A549 (cell line): ENCODE measurements around the gene BRF1.

Source experiments
- CBX2 ChIP-seq: fragments of 200-600 bp; sonication (generic); IDR thresholded peaks from 2 replicates; pipeline ENCODE4 v1.6.1; 2016; ENCODE audit warnings: low read depth, mild to moderate bottlenecking, borderline replicate concordance
- CEBPB ChIP-seq, 2 experiments: fragments of >200 bp in 1 of 2; sonication (Bioruptor Twin) in 1 of 2; formaldehyde crosslinking in 1 of 2; IDR thresholded peaks; 2 replicates each; pipeline ENCODE4 v1.6.1; 2012 to 2016
- FOSL2 ChIP-seq, 2 experiments: fragments of 450-650 bp in 1 of 2; fragments of >200 bp in 1 of 2; sonication (Bioruptor Twin) in 1 of 2; formaldehyde crosslinking; IDR thresholded peaks; 2 replicates each; pipeline versions ENCODE4 v1.5.0 to v1.6.1; 2016 to 2020; ENCODE audit warnings: mild to moderate bottlenecking in 1 of 2, moderate library complexity in 1 of 2
- HDAC2 ChIP-seq: fragments of 200-600 bp; sonication (generic); IDR thresholded peaks from 2 replicates; pipeline ENCODE4 v1.6.1; 2016
- MAZ ChIP-seq: fragments of 150-350 bp; IDR thresholded peaks from 2 replicates; pipeline ENCODE4 v1.6.1; 2014; ENCODE audit warnings: antibody characterized with exemption, low read depth, low read length, borderline replicate concordance
- POLR2A ChIP-seq: IDR thresholded peaks from 2 replicates; pipeline ENCODE4 v1.6.1; 2012; ENCODE audit warnings: mild to moderate bottlenecking, low read length
- RCOR1 ChIP-seq: fragments of 150-350 bp; IDR thresholded peaks from 2 replicates; pipeline ENCODE4 v1.6.1; 2014; ENCODE audit warnings: antibody characterized with exemption, low read length, low read depth
- TF ChIP-seq, protein P1 (sequence below): fragments of 150-350 bp; IDR thresholded peaks from 2 replicates; pipeline ENCODE4 v1.6.1; 2014; ENCODE audit warnings: low read depth, mild to moderate bottlenecking, low read length
- TF ChIP-seq, protein P2 (sequence below): fragments of >200 bp; sonication (Bioruptor Twin); formaldehyde crosslinking; IDR thresholded peaks from 3 replicates; pipeline ENCODE4 v1.5.1; 2016

DNA sequence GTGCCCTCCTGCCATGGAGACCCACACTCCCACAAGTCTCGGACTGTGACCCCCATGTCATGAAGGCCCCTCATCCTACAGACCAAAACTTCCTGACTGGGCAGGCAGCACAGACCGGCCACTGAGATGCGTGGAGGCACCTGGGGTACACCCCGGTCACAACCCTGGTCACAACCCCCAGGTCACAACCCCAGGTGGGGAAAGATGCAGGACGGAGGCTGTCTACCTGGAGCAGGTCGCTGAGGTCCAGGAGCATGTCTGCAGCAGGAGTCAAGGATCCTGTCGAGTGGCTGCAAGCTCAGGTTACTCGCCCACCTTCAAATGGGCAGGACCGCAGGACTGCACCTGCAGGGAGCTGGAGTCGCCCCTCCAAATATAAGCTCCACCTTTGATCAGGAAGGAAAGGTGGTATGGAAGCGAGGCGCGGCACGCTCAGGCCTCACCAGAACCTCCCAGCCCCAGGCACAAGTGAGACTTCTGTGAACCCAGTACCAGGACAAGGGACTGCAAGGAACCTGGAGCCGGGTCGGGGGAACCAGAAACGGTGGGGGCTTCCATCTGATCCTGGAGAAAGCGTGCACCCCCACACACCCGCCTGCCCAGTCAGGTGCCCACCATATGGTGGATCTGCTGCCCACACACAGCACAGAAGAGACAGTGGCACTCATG, 44.4 kb downstream of the BRF1 start:
- TF ChIP-seq HDAC2: no peak
- no peak for TF ChIP-seq FOSL2 (IDR thresholded peaks at IDR 0.05)
- no peak for TF ChIP-seq FOSL2 (CRISPR knock-in tag; IDR thresholded peaks at IDR 0.05)
- TF ChIP-seq, protein P1, sequence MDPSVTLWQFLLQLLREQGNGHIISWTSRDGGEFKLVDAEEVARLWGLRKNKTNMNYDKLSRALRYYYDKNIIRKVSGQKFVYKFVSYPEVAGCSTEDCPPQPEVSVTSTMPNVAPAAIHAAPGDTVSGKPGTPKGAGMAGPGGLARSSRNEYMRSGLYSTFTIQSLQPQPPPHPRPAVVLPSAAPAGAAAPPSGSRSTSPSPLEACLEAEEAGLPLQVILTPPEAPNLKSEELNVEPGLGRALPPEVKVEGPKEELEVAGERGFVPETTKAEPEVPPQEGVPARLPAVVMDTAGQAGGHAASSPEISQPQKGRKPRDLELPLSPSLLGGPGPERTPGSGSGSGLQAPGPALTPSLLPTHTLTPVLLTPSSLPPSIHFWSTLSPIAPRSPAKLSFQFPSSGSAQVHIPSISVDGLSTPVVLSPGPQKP: no peak
- TF ChIP-seq, protein P2, sequence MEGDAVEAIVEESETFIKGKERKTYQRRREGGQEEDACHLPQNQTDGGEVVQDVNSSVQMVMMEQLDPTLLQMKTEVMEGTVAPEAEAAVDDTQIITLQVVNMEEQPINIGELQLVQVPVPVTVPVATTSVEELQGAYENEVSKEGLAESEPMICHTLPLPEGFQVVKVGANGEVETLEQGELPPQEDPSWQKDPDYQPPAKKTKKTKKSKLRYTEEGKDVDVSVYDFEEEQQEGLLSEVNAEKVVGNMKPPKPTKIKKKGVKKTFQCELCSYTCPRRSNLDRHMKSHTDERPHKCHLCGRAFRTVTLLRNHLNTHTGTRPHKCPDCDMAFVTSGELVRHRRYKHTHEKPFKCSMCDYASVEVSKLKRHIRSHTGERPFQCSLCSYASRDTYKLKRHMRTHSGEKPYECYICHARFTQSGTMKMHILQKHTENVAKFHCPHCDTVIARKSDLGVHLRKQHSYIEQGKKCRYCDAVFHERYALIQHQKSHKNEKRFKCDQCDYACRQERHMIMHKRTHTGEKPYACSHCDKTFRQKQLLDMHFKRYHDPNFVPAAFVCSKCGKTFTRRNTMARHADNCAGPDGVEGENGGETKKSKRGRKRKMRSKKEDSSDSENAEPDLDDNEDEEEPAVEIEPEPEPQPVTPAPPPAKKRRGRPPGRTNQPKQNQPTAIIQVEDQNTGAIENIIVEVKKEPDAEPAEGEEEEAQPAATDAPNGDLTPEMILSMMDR: no peak
- no peak for TF ChIP-seq CBX2
- TF ChIP-seq RCOR1: no peak
- TF ChIP-seq MAZ: no peak
- no peak for TF ChIP-seq CEBPB (IDR thresholded peaks at IDR 0.05)
- TF ChIP-seq POLR2A: no peak
